Activated naive CD8-positive, alpha-beta T cell treated with anti-CD3 and anti-CD28 coated beads, Interleukin-2, amount 10 ng/mL, durations not matched to agents 7 days and 5 days (primary cell): Measurements from ENCODE around the gene CHCHD3. TPM values are rescaled to one million over a fixed set of nuclear protein-coding genes. Genes with fewer than 3 reads are reported as not detected.
A peak's percentile ranks its signal among the peaks of the same experiment; 100 is the strongest.

Source experiments
- ATAC-seq: fragments of 150-1000 bp; cut with Tn5 transposase; one replicate; pipeline ENCODE4 v1.10.0; 2021; ENCODE audit warnings: low read depth, moderate library complexity
- POLR2A ChIA-PET: fragments of 350-600 bp; sonication (Branson Sonifier 250); formaldehyde crosslinking; loops from one replicate; lab custom pipeline; 2021; ENCODE audit warnings: antibody characterized with exemption; lab: Charles Lee
- DNase-seq: peaks from one replicate; pipeline ENCODE4 v3.0.0; 2021
- H3K27ac Mint-ChIP-seq: one replicate; pipeline ENCODE4 v1.8.0; 2022; ENCODE audit warnings: mild to moderate bottlenecking, mixed read lengths
- H3K27me3 Mint-ChIP-seq: one replicate; pipeline ENCODE4 v1.8.0; 2022; ENCODE audit warnings: mild to moderate bottlenecking, moderate library complexity, mixed read lengths
- H3K36me3 Mint-ChIP-seq: one replicate; pipeline ENCODE4 v1.8.0; 2021; ENCODE audit warnings: mild to moderate bottlenecking, mixed read lengths
- H3K4me1 Mint-ChIP-seq: one replicate; pipeline ENCODE4 v1.8.0; 2021; ENCODE audit warnings: mixed read lengths
- H3K4me3 Mint-ChIP-seq: one replicate; pipeline ENCODE4 v1.8.0; 2022; ENCODE audit warnings: mild to moderate bottlenecking, moderate library complexity, mixed read lengths
- H3K9me3 Mint-ChIP-seq: one replicate; pipeline ENCODE4 v1.8.0; 2021; ENCODE audit warnings: mixed read lengths
- total RNA-seq, 2 experiments: library from RNA; stranded (reverse); gene quantifications; one replicate each; pipeline ENCODE4 v1.2.3, GENCODE V29; 2021

The CHCHD3 gene
- total RNA-seq, 2 experiments from 2014 or later: 40.4 to 44.5 TPM

DNA sequence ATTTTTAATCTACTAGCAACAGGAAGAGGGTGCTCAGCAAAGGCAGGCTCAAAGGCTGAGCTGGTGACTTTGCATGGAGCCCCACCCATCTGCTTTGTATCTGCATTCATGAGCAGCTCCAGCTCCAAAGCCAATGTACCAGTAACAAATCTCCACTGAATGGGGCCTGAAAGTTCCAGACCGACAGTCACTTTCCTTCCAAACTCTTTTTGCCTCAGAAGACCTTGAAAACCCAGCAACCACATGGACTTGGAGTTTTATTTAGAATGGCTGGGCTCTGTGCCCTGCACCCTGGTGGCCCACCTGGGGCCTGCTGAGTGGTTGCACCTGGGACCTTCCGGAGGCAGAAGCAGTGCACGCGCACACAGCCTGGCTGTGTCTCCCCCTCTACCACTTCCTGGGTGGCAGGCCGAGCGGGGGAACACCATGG is 310.6 kb downstream of the CHCHD3 start:
- DNase-seq (peak; percentile 41), ATAC-seq (peak; percentile 90)
- peaks cover 5% of the 10 kb centered on the region for H3K36me3 Mint-ChIP-seq
- no peaks in the 10 kb centered on the region for H3K27me3 Mint-ChIP-seq
- H3K4me3 Mint-ChIP-seq: no peak overlapping the region
- H3K9me3 Mint-ChIP-seq: peaks cover 17% of the 10 kb centered on the region
- H3K27ac Mint-ChIP-seq: peak overlapping the region; percentile 74
- peaks cover 9% of the 10 kb centered on the region for H3K4me1 Mint-ChIP-seq
- POLR2A ChIA-PET: interaction anchor here (0.5 to 0.7 kb wide), 2 partner anchors 260 to 287 kb away, joined by 3 to 4 read pairs; no protein-coding TSS in a partner anchor

DNA sequence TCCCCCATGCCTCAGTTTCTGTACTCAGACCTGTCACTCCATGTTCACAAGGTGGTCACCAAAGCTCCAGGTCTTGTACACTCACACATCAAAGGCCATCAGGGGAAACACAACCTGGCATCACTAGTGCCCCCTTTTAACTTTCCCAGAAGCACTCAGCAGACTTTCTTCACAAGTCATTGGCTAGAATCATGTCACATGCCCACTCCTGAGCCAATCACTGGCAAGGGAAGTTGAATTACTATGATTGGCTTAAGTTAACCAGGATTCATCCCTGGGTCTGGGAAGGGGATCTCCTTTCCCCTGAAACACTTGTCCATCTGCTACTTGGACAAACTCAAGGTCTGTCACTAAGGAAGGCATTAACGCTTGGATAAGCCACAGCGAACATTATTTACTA is 311.8 kb downstream of the CHCHD3 start:
- Mint-ChIP-seq H3K27me3 (no peaks in the 10 kb centered on the region), H3K27ac (no peak overlapping the region), H3K4me1 (peaks cover 9% of the 10 kb centered on the region), H3K4me3 (no peak overlapping the region), H3K9me3 (peaks cover 17% of the 10 kb centered on the region), H3K36me3 (peaks cover 5% of the 10 kb centered on the region)
- POLR2A ChIA-PET: no interaction called here
- no peak for DNase-seq
- no peak for ATAC-seq

DNA sequence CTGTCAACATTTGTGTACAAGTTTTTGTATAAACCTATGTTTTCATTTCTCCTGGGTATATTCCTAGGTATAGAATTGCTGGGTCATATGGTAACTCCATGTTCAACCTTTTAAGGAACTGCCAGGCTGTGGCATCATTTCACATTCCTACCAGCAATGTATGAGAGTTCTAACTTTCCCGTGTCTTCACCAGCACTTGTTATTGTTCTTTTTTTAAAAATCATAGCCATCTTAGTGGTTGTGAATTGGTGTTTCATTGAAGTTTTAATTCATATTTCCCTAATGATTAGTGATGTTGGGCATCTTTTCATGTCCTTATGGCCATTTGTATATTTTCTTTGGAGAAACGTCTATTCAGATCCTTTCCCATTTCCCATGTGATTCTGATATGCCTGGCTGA is 312.6 kb downstream of the CHCHD3 start:
- POLR2A ChIA-PET: no interaction called here

DNA sequence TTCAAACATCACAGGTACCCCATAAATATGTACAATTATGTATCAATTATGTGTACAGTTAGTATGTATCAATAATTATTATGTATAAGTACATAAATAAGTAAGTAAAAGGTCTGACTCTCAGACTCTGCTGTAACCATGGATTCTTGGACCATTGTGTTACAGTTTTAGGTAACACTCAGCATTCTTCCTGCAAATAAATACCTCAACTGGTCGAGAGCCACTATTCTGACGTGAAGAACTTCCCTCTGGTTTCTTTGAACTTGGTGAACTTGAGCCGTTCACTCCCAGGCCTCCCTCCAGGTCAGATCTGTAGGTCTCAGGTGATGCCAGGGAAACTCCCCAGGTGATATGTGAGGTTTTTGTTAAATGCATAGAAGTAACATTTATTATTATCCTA is 313.8 kb downstream of the CHCHD3 start:
- Mint-ChIP-seq H3K27me3 (no peaks in the 10 kb centered on the region), H3K9me3 (peaks cover 17% of the 10 kb centered on the region), H3K27ac (no peak overlapping the region), H3K4me3 (no peak overlapping the region), H3K4me1 (peaks cover 9% of the 10 kb centered on the region), H3K36me3 (peaks cover 5% of the 10 kb centered on the region)
- DNase-seq: no peak
- no peak for ATAC-seq
- POLR2A ChIA-PET: no interaction called here

More for the DNA sequence above, 312.6 kb downstream of the CHCHD3 start:
- Mint-ChIP-seq H3K9me3 (peaks cover 17% of the 10 kb centered on the region), H3K4me1 (peaks cover 9% of the 10 kb centered on the region), H3K27me3 (no peaks in the 10 kb centered on the region), H3K36me3 (peaks cover 5% of the 10 kb centered on the region), H3K27ac (no peak overlapping the region), H3K4me3 (no peak overlapping the region)
- ATAC-seq (no peak), DNase-seq (no peak)

DNA sequence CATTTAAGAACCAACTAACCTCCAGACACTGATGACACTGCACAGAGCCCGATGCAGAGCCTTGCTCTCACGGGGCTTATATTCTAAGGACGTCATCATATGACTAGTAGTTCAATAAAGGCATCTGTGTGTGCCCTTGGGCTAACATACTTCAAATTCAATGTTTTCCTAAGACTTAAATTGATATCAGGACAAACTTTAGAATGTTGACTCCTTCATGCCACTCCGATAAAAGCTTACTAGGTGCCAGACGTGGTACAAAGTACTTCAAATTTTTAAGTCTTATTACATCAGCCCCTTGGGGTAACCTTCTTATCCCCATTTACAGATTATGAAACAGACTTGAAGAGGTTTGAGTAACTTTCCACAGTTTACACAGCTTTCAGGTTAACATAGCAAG is 314.5 kb downstream of the CHCHD3 start:
- Mint-ChIP-seq H3K27me3 (no peaks in the 10 kb centered on the region), H3K4me3 (no peak overlapping the region), H3K4me1 (peaks cover 9% of the 10 kb centered on the region), H3K36me3 (peaks cover 5% of the 10 kb centered on the region), H3K27ac (no peak overlapping the region), H3K9me3 (peaks cover 17% of the 10 kb centered on the region)
- no peak for ATAC-seq
- POLR2A ChIA-PET: no interaction called here
- DNase-seq: no peak

DNA sequence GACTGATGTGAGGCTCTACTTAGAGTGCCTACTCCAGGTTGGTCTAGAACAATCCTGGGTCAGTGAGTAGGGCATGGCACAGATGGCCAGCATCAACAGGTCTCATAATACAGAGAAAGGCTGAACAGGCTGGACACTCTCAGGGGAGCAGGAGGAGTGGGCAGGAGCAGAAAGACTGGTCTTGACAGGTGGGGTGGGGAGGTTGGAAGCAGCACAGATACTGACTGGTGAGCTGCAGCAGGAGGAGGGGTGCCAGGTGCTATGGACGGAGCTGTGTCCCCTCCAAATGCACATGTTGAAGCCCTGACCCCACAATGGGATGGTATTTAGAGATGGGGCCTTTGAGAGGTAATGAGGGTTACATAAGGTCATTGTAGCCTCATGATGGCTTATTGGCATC is 315.2 kb downstream of the CHCHD3 start:
- H3K4me1 Mint-ChIP-seq: peaks cover 8% of the 10 kb centered on the region
- peaks cover 5% of the 10 kb centered on the region for H3K36me3 Mint-ChIP-seq
- H3K9me3 Mint-ChIP-seq: peaks cover 17% of the 10 kb centered on the region
- POLR2A ChIA-PET: no interaction called here
- no peak overlapping the region for H3K4me3 Mint-ChIP-seq
- no peaks in the 10 kb centered on the region for H3K27me3 Mint-ChIP-seq
- DNase-seq (no peak), ATAC-seq (no peak)
- no peak overlapping the region for H3K27ac Mint-ChIP-seq

DNA sequence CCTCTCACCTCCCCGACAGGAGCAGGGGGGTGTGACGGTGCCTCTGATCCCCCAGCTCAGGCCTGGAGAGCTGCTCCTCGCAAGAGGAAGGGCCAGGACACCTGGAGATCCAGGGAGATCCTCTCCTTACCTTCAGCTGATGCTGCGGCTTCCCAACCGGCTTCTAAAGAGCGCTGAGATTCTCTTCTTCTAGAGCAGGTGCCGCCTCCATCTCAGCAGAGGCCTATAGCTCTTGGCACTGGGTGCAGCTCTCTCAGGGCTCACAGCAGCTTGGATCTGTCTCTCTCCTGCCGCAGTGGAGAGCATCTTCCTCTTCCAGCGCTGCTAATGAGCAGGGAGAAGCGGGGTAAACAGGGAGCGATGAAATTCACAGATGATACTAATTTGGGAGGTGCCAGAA is 316.0 kb downstream of the CHCHD3 start:
- Mint-ChIP-seq H3K4me1 (peaks cover under 1% of the 10 kb centered on the region), H3K4me3 (no peak overlapping the region), H3K36me3 (peaks cover 5% of the 10 kb centered on the region)

DNA sequence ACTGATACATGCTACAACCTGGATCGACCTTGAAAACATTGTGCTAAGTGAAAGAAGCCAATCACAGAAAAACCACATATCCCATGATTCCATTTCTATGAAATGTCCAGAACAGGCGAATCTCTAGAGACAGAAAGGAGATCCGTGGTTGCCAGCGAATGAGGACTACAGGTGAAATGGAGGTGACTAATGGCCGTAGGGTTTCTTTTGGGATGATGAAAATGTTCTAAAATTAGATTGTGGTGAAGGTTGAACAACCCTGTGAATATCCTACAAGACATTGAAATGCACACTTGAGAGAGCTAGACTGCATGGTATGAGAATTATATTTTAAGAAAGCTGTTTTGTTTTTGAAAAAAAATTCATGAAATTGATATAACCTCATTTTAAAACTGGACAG is 317.1 kb downstream of the CHCHD3 start:
- no peak for DNase-seq
- H3K36me3 Mint-ChIP-seq: no peaks in the 10 kb centered on the region
- no peaks in the 10 kb centered on the region for H3K4me1 Mint-ChIP-seq
- H3K4me3 Mint-ChIP-seq: no peak overlapping the region
- peaks cover 8% of the 10 kb centered on the region for H3K9me3 Mint-ChIP-seq
- POLR2A ChIA-PET: no interaction called here
- ATAC-seq: no peak
- H3K27me3 Mint-ChIP-seq: no peaks in the 10 kb centered on the region
- no peak overlapping the region for H3K27ac Mint-ChIP-seq

More for the DNA sequence above, 316.0 kb downstream of the CHCHD3 start:
- DNase-seq (no peak), ATAC-seq (no peak)
- no peaks in the 10 kb centered on the region for H3K27me3 Mint-ChIP-seq
- POLR2A ChIA-PET: no interaction called here
- H3K27ac Mint-ChIP-seq: no peak overlapping the region
- H3K9me3 Mint-ChIP-seq: peaks cover 17% of the 10 kb centered on the region

DNA sequence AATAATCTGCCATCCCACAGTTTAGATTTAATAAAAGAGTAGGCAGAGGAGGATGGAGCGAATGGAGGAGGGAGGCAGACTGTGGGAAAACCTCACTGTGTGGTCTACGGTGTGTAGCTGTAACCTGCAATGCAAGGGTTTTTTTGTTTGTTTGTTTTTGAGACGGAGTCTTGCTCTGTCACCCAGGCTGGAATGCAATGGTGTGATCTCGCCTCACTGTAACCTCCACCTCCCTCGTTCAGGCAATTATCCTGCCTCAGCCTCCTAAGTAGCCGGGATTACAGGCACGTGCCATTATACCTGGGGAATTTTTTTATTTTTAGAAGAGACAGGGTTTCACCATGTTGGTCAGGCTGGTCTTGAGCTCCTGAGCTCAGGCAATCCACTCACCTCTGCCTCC is 321.0 kb downstream of the CHCHD3 start:
- ATAC-seq (no peak), DNase-seq (no peak)
- H3K9me3 Mint-ChIP-seq: peaks cover 4% of the 10 kb centered on the region
- POLR2A ChIA-PET: no interaction called here
- no peaks in the 10 kb centered on the region for H3K36me3 Mint-ChIP-seq
- H3K4me1 Mint-ChIP-seq: peaks cover 4% of the 10 kb centered on the region
- H3K27ac Mint-ChIP-seq: no peak overlapping the region
- no peak overlapping the region for H3K4me3 Mint-ChIP-seq
- H3K27me3 Mint-ChIP-seq: peaks cover 2% of the 10 kb centered on the region

DNA sequence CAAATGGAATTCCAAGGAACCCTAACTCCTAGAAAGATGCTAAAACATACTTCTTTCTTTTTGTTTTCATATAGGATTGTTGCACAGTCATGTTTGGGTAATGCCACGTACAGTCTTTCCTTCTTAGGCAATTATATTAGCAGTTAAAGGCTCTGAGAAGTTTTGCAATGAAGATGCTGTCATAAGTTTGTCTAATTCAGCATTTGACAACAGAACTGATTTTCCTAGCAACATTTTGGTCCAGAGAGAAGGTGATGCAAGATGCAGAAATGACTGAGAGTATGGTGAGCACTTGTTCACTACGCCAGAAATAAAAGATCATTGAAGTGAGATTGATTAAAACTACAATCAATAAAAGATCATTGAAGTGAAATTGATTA is 321.7 kb downstream of the CHCHD3 start:
- no peak for DNase-seq
- POLR2A ChIA-PET: no interaction called here
- Mint-ChIP-seq H3K9me3 (peaks cover 4% of the 10 kb centered on the region), H3K27me3 (peaks cover 2% of the 10 kb centered on the region), H3K4me3 (no peak overlapping the region), H3K36me3 (no peaks in the 10 kb centered on the region), H3K4me1 (peaks cover 4% of the 10 kb centered on the region), H3K27ac (no peak overlapping the region)
- ATAC-seq: no peak

DNA sequence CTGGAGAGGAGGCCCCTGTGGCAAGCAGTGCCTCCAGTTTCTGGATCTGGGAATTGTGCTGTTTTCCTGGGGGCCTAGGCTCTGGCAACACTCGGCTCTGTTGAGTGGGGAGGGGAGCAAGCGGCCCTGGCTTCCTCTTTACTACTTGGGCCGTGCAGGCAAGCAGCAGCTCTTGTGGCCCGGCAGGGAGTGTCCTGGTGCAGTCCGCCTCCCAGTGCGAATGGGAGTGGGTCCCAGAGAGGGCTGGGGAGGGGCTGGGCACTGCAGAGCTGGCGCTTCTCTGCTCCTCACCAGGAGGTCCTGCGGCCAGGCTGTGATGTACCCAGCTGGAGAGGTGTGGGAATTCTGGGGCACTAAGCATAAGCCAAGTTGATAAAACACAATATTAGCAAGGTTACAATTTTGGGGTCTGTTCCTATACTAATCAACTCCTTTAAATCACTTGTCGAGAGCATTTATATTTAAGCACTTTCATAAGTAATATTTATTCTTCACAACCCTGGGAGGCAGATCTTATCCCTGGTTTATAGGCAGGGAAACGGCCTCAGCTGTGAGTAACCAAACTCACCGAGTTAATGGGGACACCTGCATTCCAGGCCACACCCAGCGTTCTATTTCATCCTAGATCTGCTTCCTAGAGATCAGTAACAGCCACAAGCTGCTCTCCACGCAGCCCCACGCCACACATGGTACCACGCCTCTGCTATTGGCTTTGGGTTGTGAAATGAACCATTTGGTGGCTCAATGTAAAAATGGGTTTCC is 322.2 kb downstream of the CHCHD3 start:
- no peak overlapping the region for H3K27ac Mint-ChIP-seq

DNA sequence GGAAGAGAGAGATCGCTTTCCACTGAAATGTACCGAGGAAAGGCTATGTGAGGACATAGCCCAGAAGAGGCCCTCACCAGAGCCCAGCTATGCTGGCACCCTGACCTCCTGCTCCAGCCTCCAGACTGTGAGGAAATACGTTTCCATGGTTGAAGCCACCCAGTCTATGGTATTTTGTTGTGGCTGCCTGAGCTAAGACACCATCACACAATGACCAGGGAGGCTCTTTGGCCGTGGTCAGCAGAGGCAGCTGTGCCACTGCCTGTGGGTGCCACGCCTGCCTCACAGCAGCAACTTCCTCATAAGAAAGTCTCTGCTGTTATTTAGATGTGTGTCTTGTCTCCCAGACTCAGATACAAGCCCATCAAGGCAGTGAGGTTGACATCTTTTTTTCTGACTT is 322.9 kb downstream of the CHCHD3 start:
- Mint-ChIP-seq H3K9me3 (peaks cover 4% of the 10 kb centered on the region), H3K36me3 (no peaks in the 10 kb centered on the region), H3K27ac (no peak overlapping the region), H3K4me1 (peaks cover 4% of the 10 kb centered on the region), H3K4me3 (no peak overlapping the region), H3K27me3 (peaks cover 2% of the 10 kb centered on the region)
- DNase-seq (no peak), ATAC-seq (no peak)
- POLR2A ChIA-PET: no interaction called here

More for the DNA sequence above, 322.2 kb downstream of the CHCHD3 start:
- no peak for ATAC-seq
- Mint-ChIP-seq H3K4me3 (no peak overlapping the region), H3K36me3 (no peaks in the 10 kb centered on the region), H3K9me3 (peaks cover 4% of the 10 kb centered on the region), H3K27me3 (peaks cover 2% of the 10 kb centered on the region), H3K4me1 (peaks cover 4% of the 10 kb centered on the region)
- POLR2A ChIA-PET: no interaction called here
- DNase-seq: no peak

DNA sequence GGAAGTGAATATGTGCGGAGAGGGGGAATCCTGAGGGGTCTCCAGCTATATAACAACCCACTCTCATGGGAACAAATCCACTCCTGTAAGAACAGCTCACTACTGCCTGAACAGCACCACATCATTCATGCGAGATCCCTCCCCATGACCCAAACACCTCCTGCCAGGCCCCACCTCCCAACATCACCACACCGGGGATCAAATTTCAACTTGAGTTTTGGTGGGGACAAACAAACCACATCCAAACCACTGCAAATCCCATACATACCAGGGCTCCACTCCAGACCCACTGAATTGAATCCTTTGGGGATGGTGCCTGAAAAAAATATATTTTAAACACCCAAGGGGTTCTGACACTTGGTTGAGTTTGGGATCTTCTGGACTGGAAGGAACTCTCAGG is 324.1 kb downstream of the CHCHD3 start:
- no peak for DNase-seq
- POLR2A ChIA-PET: no interaction called here
- peaks cover 4% of the 10 kb centered on the region for H3K9me3 Mint-ChIP-seq
- no peak for ATAC-seq
- H3K36me3 Mint-ChIP-seq: no peaks in the 10 kb centered on the region
- peaks cover 4% of the 10 kb centered on the region for H3K4me1 Mint-ChIP-seq
- H3K4me3 Mint-ChIP-seq: no peak overlapping the region
- peaks cover 2% of the 10 kb centered on the region for H3K27me3 Mint-ChIP-seq
- no peak overlapping the region for H3K27ac Mint-ChIP-seq

DNA sequence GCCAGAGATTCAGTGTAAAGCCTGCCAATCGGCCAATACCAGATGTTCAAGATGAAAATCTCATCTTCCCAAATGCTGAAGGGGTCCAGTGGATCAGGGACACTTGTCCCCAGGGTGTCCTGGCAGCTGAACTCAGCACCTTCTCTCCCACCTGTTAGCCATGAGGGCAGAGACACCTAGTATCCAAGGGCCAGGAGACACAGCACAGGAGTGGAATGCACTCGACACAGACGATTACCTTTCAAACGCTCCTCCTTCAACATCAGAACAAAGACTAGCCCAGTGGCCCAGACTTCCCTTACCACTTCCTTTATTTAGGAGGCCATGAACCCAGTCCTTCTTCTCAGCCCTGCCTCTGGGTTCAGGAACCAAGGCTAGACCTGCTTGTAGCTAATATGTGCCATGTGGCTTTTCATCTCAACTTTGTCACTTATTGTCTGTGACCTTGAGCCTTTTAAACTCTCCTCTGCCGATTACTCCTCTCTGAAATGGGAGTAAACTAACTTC is 325.4 kb downstream of the CHCHD3 start:
- Mint-ChIP-seq H3K36me3 (no peaks in the 10 kb centered on the region), H3K27ac (no peak overlapping the region), H3K9me3 (peaks cover 4% of the 10 kb centered on the region), H3K4me3 (no peak overlapping the region), H3K4me1 (peaks cover 4% of the 10 kb centered on the region), H3K27me3 (peaks cover 2% of the 10 kb centered on the region)
- POLR2A ChIA-PET: no interaction called here
- ATAC-seq (no peak), DNase-seq (no peak)
